CD4-positive, alpha-beta T cell treated with Interleukin-1 beta for 1 hour (primary cell): ENCODE data around the gene ATMIN.
A peak's percentile ranks its signal among the peaks of the same experiment; 100 is the strongest.

Source experiments
- DNase-seq, 2 donors: peaks; one replicate each; pipeline ENCODE4 v3.0.0-alpha.2; 2020 to 2022

ATMIN gene

GRCh38 chr16:81006813-81007695, 28.6 kb upstream of the ATMIN start, which contains the start of the genes CENPN and CMC2:
CENPN (plus strand) TSS chr16:81007214; CDS start chr16:81011940, 4,726 bp downstream.
CMC2 (minus strand) TSS chr16:81006885; CDS start chr16:80997394, 9,491 bp downstream.
- DNase-seq, result peak; percentile 98

GRCh38 chr16:81008505-81008789, 27.2 kb upstream of the ATMIN start:
- no peak for DNase-seq

DNA sequence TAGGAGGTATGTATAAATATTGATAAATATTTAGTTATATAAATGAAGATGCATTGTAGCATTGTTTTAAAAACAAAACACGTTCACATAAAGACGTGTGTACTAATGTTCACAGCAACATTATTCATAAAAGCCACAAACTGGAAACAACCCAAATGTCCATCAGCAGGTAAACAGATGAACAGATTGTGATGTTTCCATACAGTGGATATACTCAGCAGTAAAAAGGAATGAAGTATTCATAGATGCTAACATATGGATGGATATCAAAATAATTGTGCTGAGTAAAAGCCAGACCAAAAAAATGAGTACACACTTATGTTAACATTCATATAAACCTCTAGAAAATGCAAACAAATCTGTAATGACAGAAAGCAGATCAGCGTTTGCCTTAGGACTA, 22.7 kb upstream of the ATMIN start:
- no peak for DNase-seq

- no peak for DNase-seq
Observed at GRCh38 chr16:81014672-81015071, 21.0 kb upstream of the ATMIN start.

GRCh38 chr16:81018496-81018895, 17.1 kb upstream of the ATMIN start:
- DNase-seq, result no peak

DNA sequence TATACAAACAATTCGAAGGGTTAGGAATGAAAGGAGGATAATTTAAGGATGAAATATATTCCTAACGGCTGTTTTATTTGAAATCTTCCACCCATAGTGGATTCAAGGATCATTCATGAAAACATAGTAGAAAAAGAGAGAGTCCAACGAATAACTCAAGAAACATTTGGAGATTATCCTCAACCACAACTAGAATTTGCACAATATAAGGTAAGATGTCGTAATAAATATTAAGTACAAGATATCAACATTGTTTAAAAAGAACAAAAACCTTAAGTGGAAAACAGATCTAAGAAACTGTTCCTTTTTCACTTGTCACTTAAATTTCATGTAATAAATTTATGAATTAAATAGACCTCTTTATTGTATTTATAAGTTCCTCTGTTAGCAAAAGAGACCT, 9.2 kb upstream of the ATMIN start:
- no peak for DNase-seq

GRCh38 chr16:81029930-81030604, 5.6 kb upstream of the ATMIN start:
- DNase-seq, result no peak

DNA sequence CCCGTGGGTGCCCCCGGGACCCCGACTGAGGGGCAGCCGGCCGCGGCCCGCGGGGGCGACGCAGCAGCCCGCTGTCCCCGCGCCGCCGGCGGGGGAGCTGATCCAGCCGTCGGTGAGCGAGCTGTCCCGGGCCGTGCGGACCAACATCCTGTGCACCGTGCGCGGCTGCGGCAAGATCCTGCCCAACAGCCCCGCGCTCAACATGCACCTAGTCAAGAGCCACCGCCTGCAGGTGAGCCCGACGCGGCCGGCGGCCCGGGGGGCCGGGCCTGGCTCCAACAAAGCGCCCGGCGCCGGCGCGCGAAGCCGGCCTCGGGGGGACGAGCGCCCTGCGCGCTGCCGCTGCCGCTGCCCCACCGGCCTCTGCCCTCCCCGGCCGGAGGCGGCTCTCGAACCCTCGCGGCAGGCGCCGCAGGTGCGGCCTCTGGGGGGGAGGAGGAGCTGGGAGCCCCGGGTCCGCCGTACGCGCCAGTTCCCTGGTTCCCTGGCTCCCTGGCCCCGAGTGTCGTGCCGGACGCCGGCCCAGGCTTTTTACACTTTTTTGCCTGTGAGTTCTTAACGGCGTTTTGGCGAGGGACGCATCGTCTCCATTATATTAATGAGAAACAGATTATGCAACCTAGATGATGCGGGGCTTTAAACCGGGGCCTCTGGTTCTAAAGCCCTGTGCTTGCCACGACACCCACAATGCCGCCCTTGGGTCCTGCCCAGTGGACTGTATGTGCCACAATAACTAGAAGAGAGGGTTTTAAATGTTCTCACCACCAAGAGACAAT, 521 bp downstream of the ATMIN start:
- peak; percentile 52 to 61 for DNase-seq

DNA sequence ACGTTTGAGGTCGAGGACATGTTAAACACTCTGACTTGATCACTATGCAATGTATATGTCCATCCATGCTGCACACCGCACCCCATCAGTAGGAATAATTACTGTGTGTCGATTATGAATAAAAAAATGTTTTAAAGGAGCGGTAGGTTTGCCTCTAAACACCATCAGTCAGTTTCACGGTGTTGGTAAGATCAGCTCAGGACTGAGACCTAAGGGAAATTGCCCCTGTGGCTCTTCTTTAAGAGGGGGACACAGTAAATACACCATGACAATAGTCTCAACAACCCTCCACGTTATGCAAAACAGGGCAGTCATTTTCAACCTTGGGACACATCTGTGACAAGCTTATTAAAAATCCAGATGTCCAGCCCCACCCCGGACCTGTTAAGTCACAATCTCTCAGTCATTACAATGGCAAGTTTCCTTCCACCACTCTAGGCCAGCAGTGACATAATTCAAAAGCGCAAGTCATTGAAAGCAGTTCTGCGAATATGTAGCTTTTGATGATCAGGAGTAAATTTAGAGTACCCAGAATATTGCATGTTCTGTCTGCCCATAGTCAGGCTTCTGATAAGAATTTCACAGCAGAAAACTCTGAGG, 1.2 kb downstream of the ATMIN start:
- no peak for DNase-seq

GRCh38 chr16:81040131-81040530, 4.5 kb downstream of the ATMIN start:
- no peak for DNase-seq

GRCh38 chr16:81040842-81041241, 5.2 kb downstream of the ATMIN start:
- DNase-seq, result no peak

GRCh38 chr16:81041696-81042095, 6.1 kb downstream of the ATMIN start:
- no peak for DNase-seq

DNA sequence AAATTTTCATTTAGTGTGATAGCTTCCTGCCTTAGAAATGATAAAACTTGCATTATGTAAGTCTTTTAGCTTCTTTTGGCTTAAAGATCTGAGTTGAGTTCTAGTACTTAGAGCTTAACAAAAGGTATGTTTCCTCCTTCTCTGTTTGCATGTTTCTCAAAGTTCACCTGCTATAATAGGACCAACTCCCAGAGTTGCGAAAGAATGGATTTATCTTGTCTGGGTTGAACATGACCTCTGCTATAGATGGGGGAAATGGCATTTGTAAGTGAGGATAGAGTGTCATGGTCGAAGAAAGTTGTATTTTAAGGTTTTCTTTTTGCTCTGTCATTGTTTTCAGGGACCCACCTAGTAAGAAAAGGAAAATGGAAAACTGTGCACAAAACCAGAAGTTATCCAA, 7.2 kb downstream of the ATMIN start:
- DNase-seq, result no peak

GRCh38 chr16:81053761-81054160, 18.1 kb downstream of the ATMIN start:
- no peak for DNase-seq

DNA sequence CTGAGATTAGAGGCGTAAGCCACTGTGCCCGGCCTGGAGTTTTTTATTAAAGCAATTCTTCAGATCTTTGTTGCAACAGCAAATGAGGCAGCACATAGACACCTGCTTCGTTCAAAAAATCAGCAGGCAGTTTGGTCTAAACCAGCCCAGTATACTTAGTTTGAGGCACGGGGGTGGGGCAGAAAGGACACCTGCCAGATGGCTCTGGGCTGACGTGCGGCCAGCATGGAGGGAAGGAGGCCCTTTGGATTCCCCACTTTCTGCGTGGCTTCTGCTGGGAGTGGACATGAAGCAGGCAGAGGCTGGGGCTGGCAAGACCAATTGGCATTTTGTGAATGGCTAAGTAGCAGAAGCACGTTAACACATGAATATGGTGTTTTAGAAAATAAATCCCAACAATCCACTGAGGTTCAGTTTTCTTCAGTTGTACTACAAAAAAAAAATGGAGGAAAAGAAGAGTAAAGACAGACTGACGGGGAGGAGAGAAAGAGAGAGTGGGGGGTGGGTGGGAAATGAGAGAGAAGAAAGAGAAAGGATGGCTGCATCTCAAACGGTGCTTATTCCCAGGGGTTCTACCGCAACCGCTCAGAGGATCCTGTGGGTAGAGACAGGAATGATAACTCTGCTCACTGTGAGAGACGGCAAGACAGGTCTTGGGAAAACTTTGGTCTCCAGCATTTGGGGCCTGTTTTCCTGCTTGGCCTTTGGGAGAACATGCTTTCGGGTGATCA, 25.1 kb downstream of the ATMIN start:
- no peak for DNase-seq

DNA sequence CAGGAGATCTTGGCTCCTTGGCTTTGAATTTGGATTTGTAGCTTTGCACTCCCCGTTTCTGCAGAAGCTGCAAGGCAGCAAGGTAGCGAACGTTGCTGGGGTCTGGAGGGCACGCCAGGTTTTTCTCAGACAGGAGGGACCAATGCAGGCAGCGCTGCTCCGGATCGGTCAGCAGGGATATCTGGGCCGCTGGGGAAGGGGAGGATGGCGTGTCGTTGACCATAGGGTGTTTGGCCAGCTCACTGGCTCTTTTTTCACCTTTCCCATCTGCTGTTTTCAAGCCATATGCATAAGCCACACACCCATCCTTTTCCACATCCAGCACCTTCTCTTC, 25.6 kb downstream of the ATMIN start:
- DNase-seq, result no peak

GRCh38 chr16:81061871-81062608, 26.4 kb downstream of the ATMIN start:
- no peak for DNase-seq

DNA sequence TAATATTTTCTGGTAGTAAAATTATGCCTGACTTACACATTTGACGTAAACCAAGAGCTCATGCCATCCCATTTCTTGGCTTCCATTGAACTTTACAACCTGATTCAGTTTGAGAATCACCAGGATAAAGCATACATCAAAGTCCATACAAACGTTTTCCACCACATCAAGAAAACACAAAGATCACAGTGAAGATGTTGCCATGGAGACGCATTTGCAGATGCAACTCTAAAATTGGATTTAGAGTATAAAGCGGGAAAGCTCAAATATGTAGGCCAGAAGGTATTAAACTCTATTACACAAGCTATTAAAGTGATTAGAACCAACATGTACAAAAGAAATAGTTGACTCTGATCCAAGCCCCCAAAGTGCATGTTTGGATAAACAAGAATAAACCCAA, 31.0 kb downstream of the ATMIN start:
- no peak for DNase-seq

- no peak for DNase-seq
Observed at GRCh38 chr16:81067166-81067565, 31.5 kb downstream of the ATMIN start.

DNA sequence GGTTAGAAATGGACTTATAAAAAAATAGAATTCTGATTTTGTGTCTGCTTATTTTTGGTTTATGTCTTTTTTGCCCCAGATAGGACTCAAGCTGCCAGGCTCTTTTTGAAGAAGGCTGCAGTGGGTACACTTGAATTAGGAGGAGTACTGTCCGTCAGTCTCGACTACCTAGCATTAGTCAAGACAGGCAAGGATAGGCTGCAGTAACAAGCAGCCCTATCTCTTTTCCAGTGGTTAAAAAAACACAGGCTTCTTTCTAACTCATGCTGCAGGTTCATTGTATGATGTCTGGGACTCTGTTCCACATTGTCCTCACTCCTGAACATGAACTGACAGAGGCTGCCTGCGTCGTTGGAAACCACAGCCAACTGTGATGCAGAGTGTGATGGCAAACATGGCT, 33.4 kb downstream of the ATMIN start:
- DNase-seq, result no peak

DNA sequence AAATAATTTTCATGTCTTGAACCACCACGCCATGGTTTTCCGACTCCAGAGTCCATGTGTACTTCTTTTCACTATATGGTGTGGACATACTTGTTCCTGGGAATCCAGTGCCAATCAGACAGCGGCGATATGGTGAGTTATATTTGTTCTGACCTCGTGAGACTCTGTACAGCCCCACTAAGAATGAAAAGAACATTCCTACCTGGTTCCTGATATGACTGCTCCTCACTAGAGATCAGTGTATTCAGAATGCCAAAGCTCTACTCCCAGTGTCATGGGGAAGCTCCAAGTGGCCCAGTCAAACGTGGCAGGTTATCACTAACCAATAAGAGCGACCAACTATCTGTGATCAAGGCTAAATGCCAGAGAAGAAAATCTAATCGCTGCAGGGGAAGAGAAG, 35.3 kb downstream of the ATMIN start:
- DNase-seq, result no peak

DNA sequence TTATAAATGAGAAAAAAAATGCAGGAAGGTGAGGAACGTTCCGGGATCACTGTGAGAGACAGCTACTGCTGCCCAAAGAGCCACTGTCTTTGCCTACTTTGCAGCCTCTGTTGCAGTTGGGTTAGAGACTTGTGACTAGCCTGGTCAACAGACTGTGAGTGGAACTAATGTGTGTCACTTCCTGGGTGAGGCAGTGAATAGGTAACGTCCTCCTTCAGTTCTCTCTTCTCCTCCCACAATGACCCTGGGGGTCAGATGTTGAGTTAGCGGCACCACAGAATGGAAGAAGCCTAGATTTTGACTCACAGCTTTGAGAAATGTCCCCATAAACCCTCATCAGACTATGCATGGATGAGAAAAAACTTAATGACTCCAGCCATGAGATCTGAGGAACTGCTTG, 36.2 kb downstream of the ATMIN start:
- DNase-seq, result no peak
